ENCODE measurements around the gene RTL10. TPM values are rescaled to one million over a fixed set of nuclear protein-coding genes. Genes with fewer than 3 reads are reported as not detected.

RTL10 gene
- total and polyA plus RNA-seq, 2 of the 8 experiments (the other 6 are each of a cell fraction or from before 2014, with no cell fraction given): 11.5 to 18.8 TPM

- Histone ChIP-seq H3K9ac (replicated peaks in 1 of 4; ENCODE audit: extremely low read depth in 1 of 4, low read depth in 3 of 4, low read length in 3 of 4) (no peak overlapping the region), H3K4ac (replicated peaks; ENCODE audit: insufficient read length, low read depth, low read length) (no peak overlapping the region), H3K4me2 (ENCODE audit: insufficient read depth in 1 of 2, low read depth in 2 of 2, low read length in 2 of 2) (no peak overlapping the region), H3K14ac (ENCODE audit: insufficient read length) (no peak overlapping the region), H4K91ac (replicated peaks; ENCODE audit: insufficient read length, low read length) (no peak overlapping the region), H4K5ac (ENCODE audit: insufficient read length, low read depth, low read length) (no peak overlapping the region), H2AK5ac (ENCODE audit: low read depth, low read length) (no peak overlapping the region), H3K79me2 (ENCODE audit: control insufficient read depth in 1 of 2, insufficient read depth in 2 of 2, low read length in 2 of 2) (no peaks in the 10 kb centered on the region), H2BK5ac (ENCODE audit: low read depth, low read length) (no peak overlapping the region), H3K36me3 (ENCODE audit: control insufficient read depth in 2 of 4, insufficient read depth in 4 of 4, low read length in 3 of 4) (no peaks in the 10 kb centered on the region), H3K23me2 (ENCODE audit: low read depth, low read length) (peaks cover 2% of the 10 kb centered on the region; the same call in 1 of the 2 replicates), H3K27me3 (replicated peaks in 1 of 4; ENCODE audit: control insufficient read depth in 3 of 4, extremely low read depth in 1 of 4, insufficient read depth in 3 of 4, low read length in 3 of 4) (peaks cover 0 to 2% (median 0%) of the 10 kb centered on the region in 4 experiments; a peak in 1 of 7 replicates), H3K27ac (ENCODE audit: low read depth, low read length) (no peak overlapping the region), H3K23ac (ENCODE audit: insufficient read length) (no peak overlapping the region), H2AFZ (ENCODE audit: low read length) (no peak overlapping the region), H2BK15ac (ENCODE audit: low read length) (no peak overlapping the region), H4K20me1 (replicated peaks in 1 of 2; ENCODE audit: control insufficient read depth in 1 of 2, insufficient read depth in 2 of 2, low read length in 2 of 2) (peaks cover 6 to 13% of the 10 kb centered on the region in 2 experiments), H3K56ac (replicated peaks; ENCODE audit: insufficient read length, low read depth, low read length) (no peak overlapping the region), H3K18ac (ENCODE audit: extremely low read depth, low read length) (no peak overlapping the region), H2BK12ac (ENCODE audit: low read depth, low read length) (no peak overlapping the region), H2BK20ac (ENCODE audit: low read length) (no peak overlapping the region), H2BK120ac (replicated peaks; ENCODE audit: low read depth, low read length) (no peak overlapping the region), H4K8ac (ENCODE audit: extremely low read depth, insufficient read depth, low read length) (no peak overlapping the region), H3K4me1 (replicated peaks in 1 of 4; ENCODE audit: control insufficient read depth in 3 of 4, insufficient read depth in 4 of 4, low read length in 3 of 4) (peaks cover 0 to 10% (median 1%) of the 10 kb centered on the region in 4 experiments; a peak in 4 of 7 replicates), H3K4me3 (ENCODE audit: extremely low read depth in 1 of 4, insufficient read depth in 2 of 4, low read depth in 3 of 4, low read length in 4 of 4) (no peak overlapping the region), H3K9me3 (ENCODE audit: insufficient read depth in 2 of 2, low read depth in 1 of 2, low read length in 1 of 2) (no peaks in the 10 kb centered on the region), H3K79me1 (ENCODE audit: low read depth, low read length) (no peaks in the 10 kb centered on the region)
- TF ChIP-seq TBP (IDR thresholded peaks at IDR 0.05; ENCODE audit: low read depth, low read length) (no peak), SIX5 (IDR thresholded peaks at IDR 0.05; ENCODE audit: low read depth, low read length) (no peak), EZH2 (IDR thresholded peaks at IDR 0.05; ENCODE audit: low read depth, low read length, severe bottlenecking) (no peak), BACH1 (IDR thresholded peaks at IDR 0.05; ENCODE audit: low read length) (no peak)
- CTCF ChIA-PET (ENCODE audit: partially characterized antibody): interaction anchor here (0.6 to 4.3 kb wide), 27 partner anchors 8 to 343 kb away, joined by 3 to 18 read pairs (median 4); no protein-coding TSS in a partner anchor
- WGBS, 2 experiments (ENCODE audit: extremely low coverage in 1 of 2, insufficient coverage in 1 of 2, insufficient read length in 1 of 2, insufficient replicate concordance in 2 of 2, low coverage in 1 of 2, low lambda C conversion rate in 2 of 2, missing lambda C conversion rate in 1 of 2): 92% methylated on average over 17 of the region's 21 CpGs; no CpG with 5 or more reads in 1 of the 2 experiments
- no peak for FAIRE-seq
- peak in 1 of 2 experiments; percentile 29 for DNase-seq (ENCODE audit: low read depth in 1 of 2, low spot score in 2 of 2)
- POLR2A ChIA-PET (ENCODE audit: partially characterized antibody): interaction anchor here (1.0 kb wide), 1 partner anchor 22 kb away, joined by 3 read pairs; no protein-coding TSS in a partner anchor
These were observed 34.5 kb downstream of the RTL10 start for GRCh38 chr22:19819911-19820879.
